HEK293 (cell line): Measurements from ENCODE around the gene ZSCAN22.

ENCODE experiments used
- BCL11B ChIP-seq: fragments of 450-650 bp; formaldehyde crosslinking; IDR thresholded peaks from 2 replicates; pipeline ENCODE4 v1.5.1; 2016; ENCODE audit warnings: low read depth, missing biosample characterization, missing genetic modification characterization
- GLIS1 ChIP-seq: fragments of 450-650 bp; formaldehyde crosslinking; IDR thresholded peaks from 2 replicates; pipeline ENCODE4 v1.5.1; 2016; ENCODE audit warnings: missing biosample characterization, missing genetic modification characterization
- GLIS2 ChIP-seq: fragments of 450-650 bp; formaldehyde crosslinking; IDR thresholded peaks from 2 replicates; pipeline ENCODE4 v1.5.1; 2016; ENCODE audit warnings: missing biosample characterization, missing genetic modification characterization
- KLF16 ChIP-seq: fragments of 450-650 bp; formaldehyde crosslinking; IDR thresholded peaks from 2 replicates; pipeline ENCODE4 v1.5.1; 2017; ENCODE audit warnings: missing biosample characterization, missing genetic modification characterization
- MZF1 ChIP-seq: fragments of 450-650 bp; formaldehyde crosslinking; IDR thresholded peaks from 2 replicates; pipeline ENCODE4 v1.5.1; 2017; ENCODE audit warnings: missing biosample characterization, missing genetic modification characterization, borderline replicate concordance
- OVOL3 ChIP-seq: fragments of 450-650 bp; formaldehyde crosslinking; IDR thresholded peaks from 2 replicates; pipeline ENCODE4 v1.5.1; 2016; ENCODE audit warnings: missing biosample characterization, missing genetic modification characterization
- WT1 ChIP-seq: fragments of 450-650 bp; formaldehyde crosslinking; IDR thresholded peaks from 2 replicates; pipeline ENCODE4 v1.5.1; 2016; ENCODE audit warnings: missing biosample characterization, missing genetic modification characterization
- ZFP41 ChIP-seq: fragments of 450-650 bp; formaldehyde crosslinking; IDR thresholded peaks from 2 replicates; pipeline ENCODE4 v1.5.1; 2016; ENCODE audit warnings: missing biosample characterization, missing genetic modification characterization, borderline replicate concordance
- ZNF146 ChIP-seq: fragments of 450-650 bp; formaldehyde crosslinking; IDR thresholded peaks from 2 replicates; pipeline ENCODE4 v1.5.1; 2016; ENCODE audit warnings: missing biosample characterization, missing genetic modification characterization
- ZNF175 ChIP-seq: fragments of 450-650 bp; formaldehyde crosslinking; IDR thresholded peaks from 2 replicates; pipeline ENCODE4 v1.5.1; 2016; ENCODE audit warnings: missing biosample characterization, missing genetic modification characterization
- ZNF366 ChIP-seq: fragments of 450-650 bp; formaldehyde crosslinking; conservative IDR thresholded peaks from 2 replicates; pipeline ENCODE4 v1.5.1; 2016; ENCODE audit warnings: missing biosample characterization, missing genetic modification characterization
- ZNF510 ChIP-seq: fragments of 450-650 bp; formaldehyde crosslinking; IDR thresholded peaks from 2 replicates; pipeline ENCODE4 v1.5.1; 2018; ENCODE audit warnings: mild to moderate bottlenecking, missing genetic modification characterization, missing biosample characterization; ENCODE audit not compliant: insufficient replicate concordance
- ZNF530 ChIP-seq: fragments of 450-650 bp; formaldehyde crosslinking; IDR thresholded peaks from 2 replicates; pipeline ENCODE4 v1.5.1; 2016; ENCODE audit warnings: low read depth, missing biosample characterization, missing genetic modification characterization
- ZNF561 ChIP-seq: fragments of 450-650 bp; IDR thresholded peaks from 2 replicates; pipeline ENCODE4 v1.5.1; 2018; ENCODE audit warnings: missing biosample characterization, missing genetic modification characterization, borderline replicate concordance
- ZNF571 ChIP-seq: fragments of 450-650 bp; formaldehyde crosslinking; IDR thresholded peaks from 2 replicates; pipeline ENCODE4 v1.5.0; 2017; ENCODE audit warnings: missing biosample characterization, missing genetic modification characterization
- ZNF585B ChIP-seq: fragments of 450-650 bp; formaldehyde crosslinking; IDR thresholded peaks from 2 replicates; pipeline ENCODE4 v1.5.1; 2016; ENCODE audit warnings: missing biosample characterization, missing genetic modification characterization
- ZNF610 ChIP-seq: fragments of 450-650 bp; formaldehyde crosslinking; IDR thresholded peaks from 2 replicates; pipeline ENCODE4 v1.5.1; 2016; ENCODE audit warnings: missing biosample characterization, missing genetic modification characterization, borderline replicate concordance
- ZNF621 ChIP-seq: fragments of 450-650 bp; formaldehyde crosslinking; IDR thresholded peaks from 2 replicates; pipeline ENCODE4 v1.5.1; 2017; ENCODE audit warnings: missing biosample characterization, missing genetic modification characterization
- ZNF785 ChIP-seq: fragments of 450-650 bp; formaldehyde crosslinking; IDR thresholded peaks from 2 replicates; pipeline ENCODE4 v1.5.1; 2016; ENCODE audit warnings: missing biosample characterization, missing genetic modification characterization
- ZSCAN16 ChIP-seq: fragments of 450-650 bp; formaldehyde crosslinking; IDR thresholded peaks from 2 replicates; pipeline ENCODE4 v1.5.1; 2016; ENCODE audit warnings: missing biosample characterization, missing genetic modification characterization
- ZSCAN23 ChIP-seq: fragments of 450-650 bp; formaldehyde crosslinking; IDR thresholded peaks from 2 replicates; pipeline ENCODE4 v1.5.1; 2016; ENCODE audit warnings: missing biosample characterization, missing genetic modification characterization
- TF ChIP-seq, protein P1 (sequence below): fragments of 450-650 bp; formaldehyde crosslinking; conservative IDR thresholded peaks from 2 replicates; pipeline ENCODE4 v1.5.1; 2016; ENCODE audit warnings: low read depth, missing biosample characterization, missing genetic modification characterization
- TF ChIP-seq, protein P2 (sequence below): fragments of 450-650 bp; formaldehyde crosslinking; IDR thresholded peaks from 2 replicates; pipeline ENCODE4 v1.5.1; 2016; ENCODE audit warnings: missing biosample characterization, missing genetic modification characterization
- TF ChIP-seq, protein P3 (sequence below): fragments of 450-650 bp; formaldehyde crosslinking; IDR thresholded peaks from 2 replicates; pipeline ENCODE4 v1.5.1; 2016; ENCODE audit warnings: missing biosample characterization, missing genetic modification characterization
- TF ChIP-seq, protein P4 (sequence below): fragments of 450-650 bp; formaldehyde crosslinking; IDR thresholded peaks from 2 replicates; pipeline ENCODE4 v1.5.1; 2017; ENCODE audit warnings: missing biosample characterization, missing genetic modification characterization
- TF ChIP-seq, protein P5 (sequence below): sonication (generic); formaldehyde crosslinking; IDR thresholded peaks from 2 replicates; pipeline ENCODE4 v1.8.1; 2022; ENCODE audit warnings: mild to moderate bottlenecking, moderate library complexity, missing genetic modification reagents

ZSCAN22 gene

DNA sequence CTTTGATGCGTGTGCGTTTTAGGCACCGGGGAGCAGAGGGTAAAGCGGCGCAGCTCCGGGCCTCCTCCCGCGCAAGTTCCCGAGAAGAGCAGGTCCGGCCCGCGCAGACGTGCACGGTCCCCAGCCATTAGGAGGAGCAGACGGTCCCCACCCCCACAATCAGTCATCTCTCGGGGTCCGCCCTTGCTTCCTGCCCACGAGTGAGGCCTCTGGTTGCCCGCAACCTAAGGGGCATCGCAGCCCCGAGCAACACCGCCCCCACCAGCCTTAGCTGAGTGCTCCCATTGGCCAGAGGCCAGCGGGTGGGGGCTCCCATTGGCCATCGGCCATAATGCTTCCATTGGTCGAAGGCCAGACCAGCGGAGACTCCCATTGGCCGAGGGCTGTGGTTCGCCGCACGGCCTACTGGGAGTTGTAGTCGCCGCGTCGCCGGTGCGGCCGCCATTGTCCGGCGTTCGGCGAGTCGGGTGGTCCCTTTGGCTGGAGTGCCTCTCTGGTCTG, 48.2 kb upstream of the ZSCAN22 start, which contains the start of gene ZNF8 (continued):
- TF ChIP-seq, protein P1, sequence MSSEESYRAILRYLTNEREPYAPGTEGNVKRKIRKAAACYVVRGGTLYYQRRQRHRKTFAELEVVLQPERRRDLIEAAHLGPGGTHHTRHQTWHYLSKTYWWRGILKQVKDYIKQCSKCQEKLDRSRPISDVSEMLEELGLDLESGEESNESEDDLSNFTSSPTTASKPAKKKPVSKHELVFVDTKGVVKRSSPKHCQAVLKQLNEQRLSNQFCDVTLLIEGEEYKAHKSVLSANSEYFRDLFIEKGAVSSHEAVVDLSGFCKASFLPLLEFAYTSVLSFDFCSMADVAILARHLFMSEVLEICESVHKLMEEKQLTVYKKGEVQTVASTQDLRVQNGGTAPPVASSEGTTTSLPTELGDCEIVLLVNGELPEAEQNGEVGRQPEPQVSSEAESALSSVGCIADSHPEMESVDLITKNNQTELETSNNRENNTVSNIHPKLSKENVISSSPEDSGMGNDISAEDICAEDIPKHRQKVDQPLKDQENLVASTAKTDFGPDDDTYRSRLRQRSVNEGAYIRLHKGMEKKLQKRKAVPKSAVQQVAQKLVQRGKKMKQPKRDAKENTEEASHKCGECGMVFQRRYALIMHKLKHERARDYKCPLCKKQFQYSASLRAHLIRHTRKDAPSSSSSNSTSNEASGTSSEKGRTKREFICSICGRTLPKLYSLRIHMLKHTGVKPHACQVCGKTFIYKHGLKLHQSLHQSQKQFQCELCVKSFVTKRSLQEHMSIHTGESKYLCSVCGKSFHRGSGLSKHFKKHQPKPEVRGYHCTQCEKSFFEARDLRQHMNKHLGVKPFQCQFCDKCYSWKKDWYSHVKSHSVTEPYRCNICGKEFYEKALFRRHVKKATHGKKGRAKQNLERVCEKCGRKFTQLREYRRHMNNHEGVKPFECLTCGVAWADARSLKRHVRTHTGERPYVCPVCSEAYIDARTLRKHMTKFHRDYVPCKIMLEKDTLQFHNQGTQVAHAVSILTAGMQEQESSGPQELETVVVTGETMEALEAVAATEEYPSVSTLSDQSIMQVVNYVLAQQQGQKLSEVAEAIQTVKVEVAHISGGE = peak; percentile 66
- TF ChIP-seq ZFP41 = no peak
- TF ChIP-seq BCL11B (tag by site-specific recombination) = peak; percentile 78; the same call in 1 of the 2 replicates
- no peak for TF ChIP-seq OVOL3
- no peak for TF ChIP-seq MZF1 (tag by site-specific recombination)
- TF ChIP-seq ZSCAN16 (tag by site-specific recombination) = no peak
- TF ChIP-seq, protein P2, sequence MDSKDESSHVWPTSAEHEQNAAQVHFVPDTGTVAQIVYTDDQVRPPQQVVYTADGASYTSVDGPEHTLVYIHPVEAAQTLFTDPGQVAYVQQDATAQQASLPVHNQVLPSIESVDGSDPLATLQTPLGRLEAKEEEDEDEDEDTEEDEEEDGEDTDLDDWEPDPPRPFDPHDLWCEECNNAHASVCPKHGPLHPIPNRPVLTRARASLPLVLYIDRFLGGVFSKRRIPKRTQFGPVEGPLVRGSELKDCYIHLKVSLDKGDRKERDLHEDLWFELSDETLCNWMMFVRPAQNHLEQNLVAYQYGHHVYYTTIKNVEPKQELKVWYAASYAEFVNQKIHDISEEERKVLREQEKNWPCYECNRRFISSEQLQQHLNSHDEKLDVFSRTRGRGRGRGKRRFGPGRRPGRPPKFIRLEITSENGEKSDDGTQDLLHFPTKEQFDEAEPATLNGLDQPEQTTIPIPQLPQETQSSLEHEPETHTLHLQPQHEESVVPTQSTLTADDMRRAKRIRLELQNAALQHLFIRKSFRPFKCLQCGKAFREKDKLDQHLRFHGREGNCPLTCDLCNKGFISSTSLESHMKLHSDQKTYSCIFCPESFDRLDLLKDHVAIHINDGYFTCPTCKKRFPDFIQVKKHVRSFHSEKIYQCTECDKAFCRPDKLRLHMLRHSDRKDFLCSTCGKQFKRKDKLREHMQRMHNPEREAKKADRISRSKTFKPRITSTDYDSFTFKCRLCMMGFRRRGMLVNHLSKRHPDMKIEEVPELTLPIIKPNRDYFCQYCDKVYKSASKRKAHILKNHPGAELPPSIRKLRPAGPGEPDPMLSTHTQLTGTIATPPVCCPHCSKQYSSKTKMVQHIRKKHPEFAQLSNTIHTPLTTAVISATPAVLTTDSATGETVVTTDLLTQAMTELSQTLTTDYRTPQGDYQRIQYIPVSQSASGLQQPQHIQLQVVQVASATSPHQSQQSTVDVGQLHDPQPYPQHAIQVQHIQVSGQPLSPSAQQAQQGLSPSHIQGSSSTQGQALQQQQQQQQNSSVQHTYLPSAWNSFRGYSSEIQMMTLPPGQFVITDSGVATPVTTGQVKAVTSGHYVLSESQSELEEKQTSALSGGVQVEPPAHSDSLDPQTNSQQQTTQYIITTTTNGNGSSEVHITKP (tag by site-specific recombination) = peak; percentile 75
- no peak for TF ChIP-seq ZNF785 (tag by site-specific recombination)
- TF ChIP-seq GLIS2 (tag by site-specific recombination) = peak; percentile 96
- TF ChIP-seq ZNF561 (tag by site-specific recombination) = peak; percentile 81
- no peak for TF ChIP-seq ZSCAN23 (tag by site-specific recombination)
- TF ChIP-seq KLF16 (tag by site-specific recombination) = peak; percentile 40; the same call in 1 of the 2 replicates
- TF ChIP-seq ZNF610 (tag by site-specific recombination) = peak; percentile 39; the same call in 1 of the 2 replicates
- TF ChIP-seq ZNF175 (tag by site-specific recombination) = no peak
- no peak for TF ChIP-seq ZNF510
- TF ChIP-seq, protein P3, sequence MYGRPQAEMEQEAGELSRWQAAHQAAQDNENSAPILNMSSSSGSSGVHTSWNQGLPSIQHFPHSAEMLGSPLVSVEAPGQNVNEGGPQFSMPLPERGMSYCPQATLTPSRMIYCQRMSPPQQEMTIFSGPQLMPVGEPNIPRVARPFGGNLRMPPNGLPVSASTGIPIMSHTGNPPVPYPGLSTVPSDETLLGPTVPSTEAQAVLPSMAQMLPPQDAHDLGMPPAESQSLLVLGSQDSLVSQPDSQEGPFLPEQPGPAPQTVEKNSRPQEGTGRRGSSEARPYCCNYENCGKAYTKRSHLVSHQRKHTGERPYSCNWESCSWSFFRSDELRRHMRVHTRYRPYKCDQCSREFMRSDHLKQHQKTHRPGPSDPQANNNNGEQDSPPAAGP (tag by site-specific recombination) = peak; percentile 23; the same call in 1 of the 2 replicates
- no peak for TF ChIP-seq ZNF585B (tag by site-specific recombination)
- TF ChIP-seq, protein P4, sequence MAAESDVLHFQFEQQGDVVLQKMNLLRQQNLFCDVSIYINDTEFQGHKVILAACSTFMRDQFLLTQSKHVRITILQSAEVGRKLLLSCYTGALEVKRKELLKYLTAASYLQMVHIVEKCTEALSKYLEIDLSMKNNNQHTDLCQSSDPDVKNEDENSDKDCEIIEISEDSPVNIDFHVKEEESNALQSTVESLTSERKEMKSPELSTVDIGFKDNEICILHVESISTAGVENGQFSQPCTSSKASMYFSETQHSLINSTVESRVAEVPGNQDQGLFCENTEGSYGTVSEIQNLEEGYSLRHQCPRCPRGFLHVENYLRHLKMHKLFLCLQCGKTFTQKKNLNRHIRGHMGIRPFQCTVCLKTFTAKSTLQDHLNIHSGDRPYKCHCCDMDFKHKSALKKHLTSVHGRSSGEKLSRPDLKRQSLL (tag by site-specific recombination) = no peak
- no peak for TF ChIP-seq ZNF530
- TF ChIP-seq ZNF621 = no peak
- no peak for TF ChIP-seq WT1 (tag by site-specific recombination)
- no peak for TF ChIP-seq ZNF571
- TF ChIP-seq, protein P5, sequence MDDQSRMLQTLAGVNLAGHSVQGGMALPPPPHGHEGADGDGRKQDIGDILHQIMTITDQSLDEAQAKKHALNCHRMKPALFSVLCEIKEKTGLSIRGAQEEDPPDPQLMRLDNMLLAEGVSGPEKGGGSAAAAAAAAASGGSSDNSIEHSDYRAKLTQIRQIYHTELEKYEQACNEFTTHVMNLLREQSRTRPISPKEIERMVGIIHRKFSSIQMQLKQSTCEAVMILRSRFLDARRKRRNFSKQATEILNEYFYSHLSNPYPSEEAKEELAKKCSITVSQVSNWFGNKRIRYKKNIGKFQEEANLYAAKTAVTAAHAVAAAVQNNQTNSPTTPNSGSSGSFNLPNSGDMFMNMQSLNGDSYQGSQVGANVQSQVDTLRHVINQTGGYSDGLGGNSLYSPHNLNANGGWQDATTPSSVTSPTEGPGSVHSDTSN (CRISPR knock-in tag) = peak; percentile 94
- TF ChIP-seq ZNF146 (tag by site-specific recombination) = no peak
- peak; percentile 68 for TF ChIP-seq GLIS1
- TF ChIP-seq ZNF366 (tag by site-specific recombination) = no peak
